ELF-1 (cell line): Measurements from ENCODE around the gene FBP1.

Experiments
- DNase-seq: peaks from one replicate; pipeline ENCODE4 v3.0.0-alpha.2; 2016; ENCODE audit warnings: low read depth, low spot score

Gene FBP1

GRCh38 chr9:94656200-94656599 lies 16.9 kb upstream of the FBP1 start:
- DNase-seq = peak; percentile 52

DNA sequence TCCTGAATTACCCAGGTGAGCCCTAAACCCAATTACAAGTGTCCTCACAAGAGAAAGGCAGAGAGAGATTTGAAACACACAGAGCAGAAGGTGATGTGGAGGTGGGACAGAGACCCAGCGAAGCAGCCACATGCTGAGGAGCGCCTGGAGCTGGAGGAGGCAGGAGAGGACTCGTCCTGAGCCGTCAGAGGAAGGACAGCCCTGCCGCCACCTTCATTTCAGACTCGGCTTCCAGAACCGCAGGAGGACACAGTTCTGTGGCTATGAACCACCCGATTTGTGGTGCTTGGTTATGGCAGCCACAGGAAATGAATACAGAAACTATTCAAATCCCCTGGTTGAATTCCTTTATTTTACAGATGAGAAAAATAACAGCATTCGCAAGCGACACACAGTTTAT lies 16.4 kb upstream of the FBP1 start:
- no peak for DNase-seq

- no peak for DNase-seq
Observed at GRCh38 chr9:94654165-94654894, 15.0 kb upstream of the FBP1 start.

- no peak for DNase-seq
Observed at GRCh38 chr9:94650949-94651348, 11.6 kb upstream of the FBP1 start.

DNA sequence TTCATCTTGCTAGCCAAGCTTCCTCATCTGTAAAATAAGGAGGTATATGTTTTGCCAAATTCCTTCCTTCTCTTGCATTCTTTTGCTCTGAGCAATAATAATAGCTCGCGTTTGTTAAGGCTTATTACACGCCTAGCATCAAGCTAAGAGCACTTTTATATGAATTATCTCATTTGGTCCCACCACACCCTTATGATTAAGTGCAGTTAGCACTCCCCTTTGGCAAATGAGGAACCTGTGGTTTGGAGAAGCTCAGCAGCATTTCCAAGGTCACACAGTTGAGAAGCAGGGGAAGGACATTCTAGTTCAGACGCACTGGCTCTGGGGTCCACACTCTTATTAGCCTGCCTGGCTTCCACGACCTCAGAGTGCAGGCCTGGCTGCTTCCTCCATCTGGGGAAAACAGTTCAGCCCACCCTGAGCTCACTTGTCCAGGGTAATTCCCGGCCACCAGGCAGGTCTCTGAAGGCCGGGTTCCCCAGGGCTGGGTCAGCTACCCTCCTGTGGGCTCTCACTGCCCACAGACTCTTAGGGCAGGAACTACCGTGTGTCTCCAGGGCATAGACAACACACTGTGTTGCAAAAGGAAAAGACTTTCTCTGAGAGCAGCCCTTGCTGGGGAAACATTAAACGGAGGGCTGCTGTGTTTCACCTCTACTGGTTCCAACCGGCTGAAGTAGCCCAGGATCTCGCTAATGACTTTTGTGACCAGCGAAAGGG lies 9.9 kb upstream of the FBP1 start:
- no peak for DNase-seq

- DNase-seq = no peak
Observed at GRCh38 chr9:94648185-94648584, 8.9 kb upstream of the FBP1 start.

DNA sequence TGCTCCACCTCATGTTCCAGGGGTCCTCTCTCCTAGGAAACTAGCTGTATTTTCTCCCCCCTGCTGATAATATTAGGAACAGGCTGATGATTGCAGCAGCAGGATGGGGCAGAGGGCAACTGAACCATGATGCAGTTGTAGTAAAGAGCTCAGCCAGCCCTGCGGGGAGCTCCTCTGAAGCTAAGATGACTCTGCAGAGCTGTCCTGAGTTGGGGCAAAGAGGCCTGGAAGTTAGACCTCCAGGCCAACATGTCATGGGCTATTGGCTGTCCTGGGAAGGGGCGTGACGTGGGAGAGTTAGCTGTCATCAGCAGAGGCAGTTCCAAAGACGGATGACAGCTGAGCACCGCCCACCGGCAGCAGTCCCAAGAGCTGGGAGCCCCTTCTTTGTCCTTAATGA lies 6.6 kb upstream of the FBP1 start:
- DNase-seq = peak; percentile 76

- DNase-seq = no peak
Observed at GRCh38 chr9:94644543-94644942, 5.2 kb upstream of the FBP1 start.

DNA sequence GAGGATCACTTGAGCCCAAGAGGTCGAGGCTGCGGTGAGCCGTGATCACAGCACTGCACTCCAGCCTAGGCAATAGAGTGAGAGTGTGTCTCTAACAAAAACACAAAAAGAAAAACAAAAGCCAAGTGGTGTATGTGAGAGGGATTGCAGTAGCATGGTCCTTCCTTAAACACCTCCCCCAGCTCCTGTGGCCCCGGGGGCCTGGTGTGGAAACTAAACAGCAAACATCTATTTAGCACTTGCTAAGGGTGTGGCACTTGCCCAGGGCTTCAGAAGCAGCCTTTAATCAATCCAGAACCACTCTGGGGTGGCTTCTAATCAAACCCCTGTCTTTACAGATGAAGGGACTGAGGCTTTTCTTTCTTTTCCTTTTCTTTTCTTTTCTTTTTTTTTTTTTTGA lies 4.4 kb upstream of the FBP1 start:
- peak; percentile 64 for DNase-seq

GRCh38 chr9:94643176-94643575 lies 3.9 kb upstream of the FBP1 start:
- no peak for DNase-seq

DNA sequence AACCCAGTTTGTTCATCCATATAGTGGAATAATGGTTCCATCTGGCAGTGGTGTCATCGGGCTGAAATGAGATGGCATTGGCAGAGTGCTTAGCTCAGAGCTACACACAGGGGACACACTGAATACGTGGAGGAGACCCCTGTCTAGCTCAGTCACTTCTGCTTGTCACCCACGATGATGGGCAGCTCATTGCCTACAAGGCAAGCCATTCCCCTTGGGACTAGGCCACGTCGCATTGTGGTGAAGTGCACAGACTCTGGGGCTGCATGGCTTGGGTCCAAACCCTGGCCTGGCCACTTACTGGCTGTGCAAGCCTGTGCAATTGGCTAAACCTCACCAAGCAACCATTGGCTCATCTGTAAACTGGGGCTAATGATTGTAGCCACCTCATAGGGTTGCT lies 3.2 kb upstream of the FBP1 start:
- DNase-seq = no peak

DNA sequence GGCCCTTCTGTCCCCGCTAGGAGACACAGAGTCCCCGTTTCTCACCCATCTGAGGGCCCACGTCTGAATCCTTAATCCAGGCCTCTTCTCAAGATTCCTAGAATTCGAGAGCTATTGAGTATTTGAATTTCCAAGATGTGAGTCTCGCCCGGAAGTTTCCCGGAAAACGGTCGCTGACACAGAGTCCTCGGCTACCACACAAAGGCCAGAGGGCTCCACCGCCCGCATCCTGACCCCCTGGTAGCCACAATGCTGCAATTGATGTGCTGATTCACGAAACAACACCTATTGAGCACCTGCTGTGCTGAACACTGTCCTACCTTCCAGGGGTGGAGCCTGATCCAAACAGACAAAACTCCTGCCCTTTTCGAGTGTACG lies 670 bp upstream of the FBP1 start:
- DNase-seq = peak; percentile 71

DNA sequence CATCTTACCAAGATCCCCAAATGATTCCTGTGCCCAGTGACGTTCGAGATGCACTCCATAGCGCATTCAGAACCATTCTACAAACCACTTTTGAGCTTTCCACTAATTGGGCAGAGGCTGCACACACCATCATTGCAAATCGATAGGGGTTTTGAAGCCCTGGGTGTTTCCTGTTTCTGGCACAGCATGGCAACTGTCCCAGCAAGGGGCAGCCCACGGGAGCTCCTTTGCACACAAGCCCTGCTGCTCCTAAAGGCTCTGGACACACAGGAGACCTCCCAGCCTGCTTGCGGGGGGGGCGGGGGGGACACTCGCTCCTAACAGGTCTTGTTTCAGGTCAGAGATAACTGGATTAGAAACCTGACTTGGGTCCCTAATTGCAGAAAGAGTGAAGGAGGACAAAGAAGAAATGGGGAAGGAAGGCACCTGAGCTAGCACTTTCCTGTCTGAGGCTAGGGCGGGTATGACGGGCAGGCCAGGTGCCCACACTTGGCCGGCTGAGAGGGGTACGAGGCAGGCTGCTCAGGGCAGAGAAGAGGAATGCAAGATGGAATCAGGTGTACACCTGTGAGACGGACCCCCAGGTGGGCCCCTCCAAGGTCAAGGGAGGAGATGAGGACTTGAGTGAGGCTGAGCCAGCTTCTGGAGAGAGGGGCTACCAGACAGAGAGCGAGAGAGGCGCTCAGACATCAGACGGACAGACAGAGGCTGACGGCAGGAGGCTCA lies 820 bp downstream of the FBP1 start:
- no peak for DNase-seq

GRCh38 chr9:94632737-94633136 lies 6.6 kb downstream of the FBP1 start:
- DNase-seq = peak; percentile 53

DNA sequence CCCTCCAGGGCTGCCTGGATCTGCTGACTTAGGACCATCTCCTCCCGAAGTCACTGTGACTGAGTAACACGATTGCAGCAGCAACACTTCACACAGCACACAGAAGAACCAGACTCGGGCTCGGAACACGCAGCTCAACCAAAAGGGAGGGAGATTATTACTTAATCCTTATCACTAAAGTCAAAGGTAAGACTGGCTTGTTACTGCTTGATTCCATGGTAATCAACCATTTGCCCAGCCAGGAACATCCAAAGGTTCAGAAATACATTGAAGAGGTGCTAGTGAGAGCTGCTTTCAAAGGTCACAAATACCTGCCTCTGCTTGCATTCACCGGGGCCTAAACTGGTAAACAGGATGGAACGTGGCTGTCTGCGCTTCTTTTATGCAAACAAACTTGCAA lies 7.7 kb downstream of the FBP1 start:
- no peak for DNase-seq

GRCh38 chr9:94630833-94631232 lies 8.5 kb downstream of the FBP1 start:
- no peak for DNase-seq

GRCh38 chr9:94630281-94630680 lies 9.0 kb downstream of the FBP1 start:
- no peak for DNase-seq

DNA sequence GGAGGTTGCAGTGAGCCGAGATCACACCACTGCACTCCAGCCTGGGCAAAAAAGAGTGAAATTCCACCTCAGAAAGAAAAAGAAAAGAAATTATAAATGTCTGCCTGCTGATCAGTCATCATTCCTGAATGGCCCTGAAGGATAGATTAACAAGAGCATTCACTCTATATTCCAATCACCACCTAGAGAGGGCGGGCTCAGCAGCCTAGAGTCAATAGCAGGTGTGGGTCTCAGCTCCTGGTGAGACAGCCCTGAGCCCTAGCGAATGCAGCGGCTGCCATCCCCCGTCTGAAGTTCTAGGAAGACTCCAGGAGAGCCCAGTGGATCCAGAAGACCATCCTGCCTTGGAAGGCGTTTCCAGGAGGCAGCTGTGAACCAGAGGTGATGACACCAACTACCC lies 12.0 kb downstream of the FBP1 start:
- DNase-seq = no peak

- no peak for DNase-seq
Observed at GRCh38 chr9:94625835-94626234, 13.5 kb downstream of the FBP1 start.

- no peak for DNase-seq
Observed at GRCh38 chr9:94624629-94625028, 14.7 kb downstream of the FBP1 start.

DNA sequence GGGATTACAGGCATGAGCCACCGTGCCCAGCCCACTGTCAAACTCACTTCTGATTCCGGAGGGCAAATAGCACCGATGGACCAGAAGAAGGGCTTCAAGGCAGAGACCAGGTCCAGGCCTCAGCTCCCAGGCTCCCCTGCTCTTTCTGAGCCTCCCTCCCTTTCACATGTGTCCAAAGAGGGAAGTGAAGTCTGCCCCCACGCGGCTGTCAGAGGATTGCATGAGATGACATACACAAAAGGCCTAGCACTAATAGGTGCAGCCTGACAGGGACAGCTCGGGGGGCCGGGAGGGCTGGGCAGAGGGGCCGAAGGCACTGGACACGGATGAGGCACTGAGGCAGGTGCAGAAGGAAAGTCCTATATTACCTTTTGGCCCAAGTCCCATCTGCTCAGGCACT lies 16.1 kb downstream of the FBP1 start:
- peak; percentile 74 for DNase-seq

DNA sequence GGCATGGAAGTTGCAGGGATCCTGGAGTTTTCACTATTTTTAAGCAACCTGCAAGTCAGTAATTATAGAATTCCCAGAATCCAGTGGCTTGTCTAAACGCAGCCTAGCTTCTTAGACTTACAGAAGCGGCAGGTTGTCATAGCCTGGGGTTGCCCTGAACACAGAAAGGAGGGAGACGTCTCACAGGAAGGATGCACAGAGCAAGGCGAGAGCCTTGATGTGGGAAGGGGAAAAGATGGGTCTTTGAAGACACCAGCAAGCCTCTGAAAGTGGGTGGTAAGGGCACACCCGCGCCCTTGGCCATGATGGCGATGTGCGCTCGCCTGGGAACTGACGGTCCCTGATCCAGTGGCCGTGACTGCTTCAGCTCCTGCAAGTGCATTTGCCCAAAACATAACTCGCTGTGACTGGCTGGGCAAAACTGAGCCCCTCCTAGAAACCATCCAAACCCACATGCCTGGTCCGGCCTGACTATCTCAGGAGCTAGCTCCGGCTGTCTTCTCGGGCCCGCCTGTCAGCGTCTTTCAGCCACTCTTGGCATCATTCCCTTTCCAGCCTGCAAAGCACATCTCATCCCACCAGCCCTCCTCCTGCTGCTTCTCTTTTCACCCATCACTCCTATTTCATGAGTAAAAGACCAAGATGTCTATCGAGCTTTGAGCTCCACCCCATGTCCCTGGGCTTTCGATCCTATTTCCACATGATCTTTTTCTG lies 17.1 kb downstream of the FBP1 start:
- DNase-seq = no peak
